K562 (cell line): ENCODE data around the gene ZFP62. TPM values are rescaled to one million over a fixed set of nuclear protein-coding genes. Genes with fewer than 3 reads are reported as not detected.

Source experiments
- CBX3 ChIP-seq, 2 experiments: IDR thresholded peaks; 1 replicate in 1 of 2; 2 replicates in 1 of 2; pipeline ENCODE4 v1.6.1; 2012; ENCODE audit warnings: inconsistent platforms in 2 of 2, low read length in 2 of 2, borderline replicate concordance in 1 of 2, control low read depth in 1 of 2
- CBX5 ChIP-seq: IDR thresholded peaks from 2 replicates; pipeline ENCODE4 v1.6.1; 2014; ENCODE audit warnings: low read depth, borderline replicate concordance
- CHD2 ChIP-seq: IDR thresholded peaks from 2 replicates; pipeline ENCODE4 v1.6.1; 2011; ENCODE audit warnings: low read depth, low read length
- DACH1 ChIP-seq: fragments of 450-650 bp; IDR thresholded peaks from 2 replicates; pipeline ENCODE4 v1.6.1; 2018; ENCODE audit not compliant: partially characterized antibody
- GATA2 ChIP-seq: sonication (generic); formaldehyde crosslinking; IDR thresholded peaks from 2 replicates; pipeline ENCODE4 v1.4.0; 2020; ENCODE audit warnings: mild to moderate bottlenecking, missing genetic modification reagents
- HDAC8 ChIP-seq: fragments of 450-650 bp; IDR thresholded peaks from 2 replicates; pipeline ENCODE4 v1.6.1; 2016; ENCODE audit warnings: mild to moderate bottlenecking, missing genetic modification characterization, moderate library complexity, missing compliant biosample characterization
- JUND ChIP-seq, 2 experiments: IDR thresholded peaks; 2 replicates in 1 of 2; 3 replicates in 1 of 2; pipeline ENCODE4 v1.6.1; 2011; ENCODE audit warnings: borderline replicate concordance in 2 of 2, low read depth in 2 of 2, low read length in 2 of 2, improper control_type of control experiment in 1 of 2, missing biosample characterization in 1 of 2, missing genetic modification characterization in 1 of 2, missing genetic modification reagents in 1 of 2
- KHSRP ChIP-seq: fragments of 450-650 bp; IDR thresholded peaks from 2 replicates; pipeline ENCODE4 v1.6.1; 2017
- KLF10 ChIP-seq: fragments of 250-450 bp; sonication (Bioruptor Pico); IDR thresholded peaks from 2 replicates; pipeline ENCODE4 v1.6.1; 2021; ENCODE audit warnings: matching md5 sums
- MAFF ChIP-seq: IDR thresholded peaks from 2 replicates; pipeline ENCODE4 v1.6.1; 2012; ENCODE audit warnings: low read length, improper control_type of control experiment
- NBN ChIP-seq: fragments of 450-650 bp; IDR thresholded peaks from 2 replicates; pipeline ENCODE4 v1.6.1; 2016; ENCODE audit warnings: low read depth, mild to moderate bottlenecking
- NCOA2 ChIP-seq, 2 experiments: fragments of 450-650 bp; IDR thresholded peaks; 2 replicates each; pipeline ENCODE4 v1.6.1; 2018; ENCODE audit warnings: mild to moderate bottlenecking in 2 of 2, moderate library complexity in 1 of 2; ENCODE audit not compliant: partially characterized antibody in 2 of 2
- PYGO2 ChIP-seq: fragments of 450-650 bp; IDR thresholded peaks from 2 replicates; pipeline ENCODE4 v1.6.1; 2016; ENCODE audit warnings: mild to moderate bottlenecking, missing genetic modification characterization, moderate library complexity, missing compliant biosample characterization
- SRF ChIP-seq, 2 experiments: fragments of 250-450, 450-650 bp in 1 of 2; sonication (Bioruptor Pico) in 1 of 2; sonication (generic) in 1 of 2; formaldehyde crosslinking; IDR thresholded peaks; 2 replicates each; pipeline versions ENCODE4 v1.5.0 to v1.5.1; 2020 to 2022; ENCODE audit warnings: mild to moderate bottlenecking in 1 of 2, missing genetic modification reagents in 1 of 2
- ZNF133 ChIP-seq: fragments of 250-450 bp; sonication (Bioruptor Pico); IDR thresholded peaks from 2 replicates; pipeline ENCODE4 v1.4.0; 2020; ENCODE audit warnings: mild to moderate bottlenecking
- ZNF23 ChIP-seq: fragments of 250-450 bp; sonication (Bioruptor Pico); IDR thresholded peaks from 2 replicates; pipeline ENCODE4 v1.4.0; 2020; ENCODE audit warnings: mild to moderate bottlenecking
- ZNF263 ChIP-seq: sonication (generic); formaldehyde crosslinking; IDR thresholded peaks from 2 replicates; pipeline ENCODE4 v1.8.0; 2022; ENCODE audit warnings: mild to moderate bottlenecking, missing genetic modification reagents, borderline replicate concordance
- ZNF282 ChIP-seq: sonication (generic); formaldehyde crosslinking; IDR thresholded peaks from 2 replicates; pipeline ENCODE4 v1.8.1; 2023; ENCODE audit warnings: missing genetic modification reagents
- ZNF354B ChIP-seq: fragments of 250-450 bp; sonication (Bioruptor Pico); IDR thresholded peaks from 2 replicates; pipeline ENCODE4 v1.4.0; 2020
- ZNF507 ChIP-seq: conservative IDR thresholded peaks from 2 replicates; pipeline ENCODE4 v1.6.1; 2017; ENCODE audit warnings: missing genetic modification characterization, missing compliant biosample characterization
- ZNF707 ChIP-seq: fragments of 250-450 bp; sonication (Bioruptor Pico); conservative IDR thresholded peaks from 2 replicates; pipeline ENCODE4 v1.8.0; 2022; ENCODE audit warnings: inconsistent platforms, mild to moderate bottlenecking, moderate library complexity
- ZNF717 ChIP-seq: fragments of 250-450 bp; sonication (Bioruptor Pico); IDR thresholded peaks from 2 replicates; pipeline ENCODE4 v1.5.0; 2021
- polyA plus RNA-seq, 8 experiments: library from polyadenylated mRNA; depleted of rRNA in 4 of 8; stranded (reverse) in 5 of 8; unstranded in 3 of 8; fragments of >200 nt; fragmentation: Nextera tagmentation in 2 of 8; fragmentation: Illumina TruSeq in 1 of 8; extraction: Ambion mirVana in 2 of 8; extraction: Trizol in 1 of 8; gene quantifications; 2 replicates each; pipeline versions ENCODE4 v1.2.1 to v1.2.3, GENCODE V29; 2011 to 2014; ENCODE audit warnings: inconsistent platforms in 1 of 8, missing spikeins in 1 of 8
- total RNA-seq, 7 experiments: library from RNA; depleted of rRNA in 6 of 7; stranded (reverse); fragments of >200 nt in 6 of 7; fragmentation: Illumina TruSeq in 2 of 7; extraction: Trizol in 2 of 7; gene quantifications; 2 replicates each; pipeline versions ENCODE4 v1.2.1 to v1.2.3, GENCODE V29; 2011 to 2021; ENCODE audit warnings: low replicate concordance in 1 of 7
- TF ChIP-seq, protein P1 (sequence below): sonication (generic); formaldehyde crosslinking; IDR thresholded peaks from 2 replicates; pipeline ENCODE4 v1.9.0; 2022; ENCODE audit warnings: mild to moderate bottlenecking, missing genetic modification reagents
- TF ChIP-seq, protein P2 (sequence below): fragments of 250-450 bp; sonication (Bioruptor Pico); IDR thresholded peaks from 2 replicates; pipeline ENCODE4 v1.8.0; 2022; ENCODE audit warnings: moderate library complexity, mild to moderate bottlenecking, inconsistent platforms
- TF ChIP-seq, protein P3 (sequence below): sonication (generic); formaldehyde crosslinking; IDR thresholded peaks from 2 replicates; pipeline ENCODE4 v1.8.0; 2022; ENCODE audit warnings: missing genetic modification reagents, mild to moderate bottlenecking, borderline replicate concordance
- TF ChIP-seq, protein P4 (sequence below): fragments of 250-450 bp; sonication (Bioruptor Pico); IDR thresholded peaks from 2 replicates; pipeline ENCODE4 v1.4.0; 2020; ENCODE audit warnings: mild to moderate bottlenecking

The ZFP62 gene
- total and polyA plus RNA-seq, 9 of the 15 experiments (the other 6 are each of a cell fraction or from before 2014, with no cell fraction given), result 12.2 to 37.5 (median 25.0) TPM

DNA sequence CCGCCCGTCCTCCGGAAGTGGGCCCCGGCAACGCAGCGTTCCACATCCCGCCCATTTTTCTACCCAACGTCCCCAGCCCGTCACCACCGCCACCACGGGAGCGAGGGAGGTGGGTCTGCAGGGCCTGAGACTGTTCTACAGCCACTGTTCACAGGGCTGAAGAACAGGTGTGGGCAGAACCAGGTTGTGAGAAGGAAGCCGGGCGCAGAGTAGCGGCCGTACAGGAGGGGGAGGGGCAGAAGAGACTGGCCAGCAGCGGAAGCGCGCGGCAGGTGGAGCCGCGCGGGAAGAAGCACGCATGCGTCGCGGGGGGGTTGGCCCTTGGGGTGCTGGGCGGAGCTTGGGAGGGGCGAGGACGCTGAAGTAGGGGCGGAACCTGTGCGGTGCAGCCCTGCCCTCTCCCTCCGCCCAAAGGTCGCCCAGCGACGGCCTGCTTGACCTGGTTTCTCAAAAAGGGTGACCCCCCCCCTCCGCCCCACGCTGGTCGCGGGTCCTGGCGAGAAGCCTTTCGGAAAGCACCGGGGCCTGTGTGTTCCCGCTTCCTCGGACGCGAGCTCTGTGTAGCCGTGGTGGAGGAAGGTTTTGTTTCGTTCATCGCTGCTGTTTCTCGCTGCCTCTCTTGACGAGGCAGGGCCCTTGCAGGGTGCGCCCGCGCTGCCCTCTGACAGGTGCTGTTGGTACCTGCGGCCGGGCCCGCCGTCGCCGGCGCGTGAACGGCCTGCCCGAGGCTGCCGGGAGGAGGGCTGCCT lies 50.7 kb downstream of the ZFP62 start (continued):
- TF ChIP-seq, protein P1, sequence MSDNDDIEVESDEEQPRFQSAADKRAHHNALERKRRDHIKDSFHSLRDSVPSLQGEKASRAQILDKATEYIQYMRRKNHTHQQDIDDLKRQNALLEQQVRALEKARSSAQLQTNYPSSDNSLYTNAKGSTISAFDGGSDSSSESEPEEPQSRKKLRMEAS (CRISPR knock-in tag), result peak; percentile 95
- TF ChIP-seq ZNF23 (CRISPR knock-in tag), result no peak
- TF ChIP-seq CHD2, result peak; percentile 58
- TF ChIP-seq, protein P2, sequence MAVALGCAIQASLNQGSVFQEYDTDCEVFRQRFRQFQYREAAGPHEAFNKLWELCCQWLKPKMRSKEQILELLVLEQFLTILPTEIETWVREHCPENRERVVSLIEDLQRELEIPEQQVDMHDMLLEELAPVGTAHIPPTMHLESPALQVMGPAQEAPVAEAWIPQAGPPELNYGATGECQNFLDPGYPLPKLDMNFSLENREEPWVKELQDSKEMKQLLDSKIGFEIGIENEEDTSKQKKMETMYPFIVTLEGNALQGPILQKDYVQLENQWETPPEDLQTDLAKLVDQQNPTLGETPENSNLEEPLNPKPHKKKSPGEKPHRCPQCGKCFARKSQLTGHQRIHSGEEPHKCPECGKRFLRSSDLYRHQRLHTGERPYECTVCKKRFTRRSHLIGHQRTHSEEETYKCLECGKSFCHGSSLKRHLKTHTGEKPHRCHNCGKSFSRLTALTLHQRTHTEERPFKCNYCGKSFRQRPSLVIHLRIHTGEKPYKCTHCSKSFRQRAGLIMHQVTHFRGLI (CRISPR knock-in tag), result no peak
- TF ChIP-seq, protein P3, sequence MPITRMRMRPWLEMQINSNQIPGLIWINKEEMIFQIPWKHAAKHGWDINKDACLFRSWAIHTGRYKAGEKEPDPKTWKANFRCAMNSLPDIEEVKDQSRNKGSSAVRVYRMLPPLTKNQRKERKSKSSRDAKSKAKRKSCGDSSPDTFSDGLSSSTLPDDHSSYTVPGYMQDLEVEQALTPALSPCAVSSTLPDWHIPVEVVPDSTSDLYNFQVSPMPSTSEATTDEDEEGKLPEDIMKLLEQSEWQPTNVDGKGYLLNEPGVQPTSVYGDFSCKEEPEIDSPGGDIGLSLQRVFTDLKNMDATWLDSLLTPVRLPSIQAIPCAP (CRISPR knock-in tag), result no peak
- TF ChIP-seq HDAC8 (tag), result 0 out of 2 replicates have a peak, but pooled peaks have one; percentile 49
- no peak for TF ChIP-seq KLF10 (CRISPR knock-in tag)
- TF ChIP-seq CBX3 (IDR thresholded peaks at IDR 0.05; ENCODE audit: borderline replicate concordance in 1 of 2, low read length in 2 of 2), result no peak
- no peak for TF ChIP-seq ZNF717 (CRISPR knock-in tag)
- peak; percentile 20; the same call in 1 of the 2 replicates for TF ChIP-seq JUND (IDR thresholded peaks at IDR 0.05; ENCODE audit: borderline replicate concordance, low read depth, low read length)
- TF ChIP-seq JUND (tag; IDR thresholded peaks at IDR 0.05; ENCODE audit: borderline replicate concordance, low read depth, low read length), result peak; percentile 11; the same call in 1 of the 3 replicates
- no peak for TF ChIP-seq MAFF
- 0 out of 2 replicates have a peak, but pooled peaks have one; percentile 39 for TF ChIP-seq ZNF263 (CRISPR knock-in tag)
- TF ChIP-seq DACH1, result no peak
- TF ChIP-seq, protein P4, sequence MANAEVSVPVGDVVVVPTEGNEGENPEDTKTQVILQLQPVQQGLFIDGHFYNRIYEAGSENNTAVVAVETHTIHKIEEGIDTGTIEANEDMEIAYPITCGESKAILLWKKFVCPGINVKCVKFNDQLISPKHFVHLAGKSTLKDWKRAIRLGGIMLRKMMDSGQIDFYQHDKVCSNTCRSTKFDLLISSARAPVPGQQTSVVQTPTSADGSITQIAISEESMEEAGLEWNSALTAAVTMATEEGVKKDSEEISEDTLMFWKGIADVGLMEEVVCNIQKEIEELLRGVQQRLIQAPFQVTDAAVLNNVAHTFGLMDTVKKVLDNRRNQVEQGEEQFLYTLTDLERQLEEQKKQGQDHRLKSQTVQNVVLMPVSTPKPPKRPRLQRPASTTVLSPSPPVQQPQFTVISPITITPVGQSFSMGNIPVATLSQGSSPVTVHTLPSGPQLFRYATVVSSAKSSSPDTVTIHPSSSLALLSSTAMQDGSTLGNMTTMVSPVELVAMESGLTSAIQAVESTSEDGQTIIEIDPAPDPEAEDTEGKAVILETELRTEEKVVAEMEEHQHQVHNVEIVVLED (CRISPR knock-in tag), result peak; percentile 73
- peak in 1 of 2 experiments; percentile 65; a peak in 1 of 4 replicates for TF ChIP-seq SRF (CRISPR knock-in tag; IDR thresholded peaks at IDR 0.05)
- no peak for TF ChIP-seq PYGO2 (tag)
- TF ChIP-seq ZNF282, result peak; percentile 47; the same call in 1 of the 2 replicates
- TF ChIP-seq CBX5, result no peak
- TF ChIP-seq GATA2 (CRISPR knock-in tag), result no peak
- no peak for TF ChIP-seq ZNF354B (CRISPR knock-in tag)
- no peak for TF ChIP-seq ZNF133 (CRISPR knock-in tag)
- TF ChIP-seq KHSRP, result no peak
- peak; percentile 73 for TF ChIP-seq NBN
- TF ChIP-seq ZNF507 (tag), result no peak
- TF ChIP-seq ZNF707 (CRISPR knock-in tag), result peak; percentile 57; the same call in 1 of the 2 replicates
- no peak for TF ChIP-seq NCOA2 (IDR thresholded peaks at IDR 0.05; ENCODE audit: partially characterized antibody in 2 of 2)
